ENCODE data around the gene NR1I3. TPM values are rescaled to one million over a fixed set of nuclear protein-coding genes. Genes with fewer than 3 reads are reported as not detected.
A peak's percentile ranks its signal among the peaks of the same experiment; 100 is the strongest.
"Not testable (repeated sequence)": the region's sequence is repeated elsewhere in the genome, so short reads cannot be mapped to it uniquely, and the experiment has no call there.

Gene NR1I3
- total and polyA plus RNA-seq, 3 donors from 2014 or later, result 0.31 to 0.68 (median 0.57) TPM

DNA sequence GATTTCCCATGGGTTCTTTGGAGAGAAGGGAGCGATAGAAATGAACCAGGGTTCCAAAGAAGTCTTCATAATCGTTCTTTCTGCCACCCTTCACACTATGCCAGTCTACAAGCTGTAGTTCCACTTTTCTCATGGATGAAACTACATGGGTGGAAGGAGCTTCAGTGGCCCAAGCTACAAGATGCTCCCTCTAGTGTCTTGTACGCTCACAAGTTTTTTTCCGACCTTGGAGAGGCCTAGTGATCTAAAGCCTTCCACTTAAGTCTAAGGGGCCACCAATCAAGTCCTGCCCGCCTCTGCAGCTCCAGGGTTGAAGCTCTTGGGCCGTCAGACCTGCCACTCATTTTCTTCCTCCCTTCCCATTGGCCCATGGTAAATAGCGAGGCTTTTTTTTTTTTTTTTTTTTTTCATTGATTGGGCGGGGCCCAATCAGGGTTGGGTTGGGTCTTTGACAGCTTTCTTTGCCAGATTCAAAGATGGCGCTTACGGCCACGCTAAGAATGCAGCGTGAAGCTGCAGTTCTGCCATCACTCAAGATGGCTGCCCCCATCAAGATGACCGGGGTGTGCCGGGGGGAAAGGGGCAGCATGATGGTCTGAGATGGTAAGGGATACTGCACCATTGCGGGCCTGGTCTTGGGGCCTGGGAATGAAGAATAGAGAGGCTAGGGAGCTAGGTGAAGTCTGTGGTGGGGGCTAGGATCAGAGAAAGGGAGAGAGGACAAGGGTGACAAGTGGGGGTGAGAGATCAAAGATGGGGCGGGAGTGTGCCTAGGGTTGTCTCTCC is 12.3 kb downstream of the NR1I3 start, which contains the start of gene TOMM40L:
Gene TOMM40L (plus strand): TSS at position 527 of the 786 bp plus-strand sequence. CDS start 430 bp downstream, outside the sequence.
- Histone ChIP-seq H3K36me3 (ENCODE audit: low read depth, missing control alignments) (no peaks in the 10 kb centered on the region), H3K4me1 (peaks cover 15% of the 10 kb centered on the region), H3K27me3 (no peaks in the 10 kb centered on the region), H3K9me3 (no peaks in the 10 kb centered on the region), H3K4me3 (peak within 1 kb of the TSS; percentile 52 to 65), H3K27ac (peak within 1 kb of the TSS in 1 of 2 donors; percentile 16)
- intact Hi-C loops (cut with DNase I; ENCODE audit: low total_unique reads), result no loop called here
- TF ChIP-seq, protein P1, sequence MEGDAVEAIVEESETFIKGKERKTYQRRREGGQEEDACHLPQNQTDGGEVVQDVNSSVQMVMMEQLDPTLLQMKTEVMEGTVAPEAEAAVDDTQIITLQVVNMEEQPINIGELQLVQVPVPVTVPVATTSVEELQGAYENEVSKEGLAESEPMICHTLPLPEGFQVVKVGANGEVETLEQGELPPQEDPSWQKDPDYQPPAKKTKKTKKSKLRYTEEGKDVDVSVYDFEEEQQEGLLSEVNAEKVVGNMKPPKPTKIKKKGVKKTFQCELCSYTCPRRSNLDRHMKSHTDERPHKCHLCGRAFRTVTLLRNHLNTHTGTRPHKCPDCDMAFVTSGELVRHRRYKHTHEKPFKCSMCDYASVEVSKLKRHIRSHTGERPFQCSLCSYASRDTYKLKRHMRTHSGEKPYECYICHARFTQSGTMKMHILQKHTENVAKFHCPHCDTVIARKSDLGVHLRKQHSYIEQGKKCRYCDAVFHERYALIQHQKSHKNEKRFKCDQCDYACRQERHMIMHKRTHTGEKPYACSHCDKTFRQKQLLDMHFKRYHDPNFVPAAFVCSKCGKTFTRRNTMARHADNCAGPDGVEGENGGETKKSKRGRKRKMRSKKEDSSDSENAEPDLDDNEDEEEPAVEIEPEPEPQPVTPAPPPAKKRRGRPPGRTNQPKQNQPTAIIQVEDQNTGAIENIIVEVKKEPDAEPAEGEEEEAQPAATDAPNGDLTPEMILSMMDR (IDR thresholded peaks at IDR 0.05), result peak; percentile 35 to 66 (median 35)
- no peak for TF ChIP-seq POLR2A (IDR thresholded peaks at IDR 0.05)
- peak; percentile 97 for DNase-seq
- 2 to 5% methylated on average over 16 of the region's 16 CpGs for WGBS, 2 donors

DNA sequence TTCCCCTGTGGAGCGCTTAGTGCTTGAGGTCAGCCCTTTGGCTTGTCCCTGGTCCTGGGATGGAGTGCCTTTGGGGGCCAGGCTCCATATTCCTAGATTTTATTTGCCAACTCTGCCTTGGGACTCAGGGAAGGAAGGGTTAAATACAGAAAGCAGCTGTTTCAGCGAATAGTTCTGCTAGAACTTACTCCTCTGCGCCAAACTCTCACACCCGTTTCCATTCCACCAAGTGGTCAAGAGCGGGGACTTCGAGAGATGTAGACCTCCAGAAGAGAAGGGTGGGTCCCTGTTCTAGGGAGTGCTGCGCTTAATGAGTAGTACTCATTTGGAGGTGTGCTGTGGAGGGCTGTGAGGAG is 12.8 kb downstream of the NR1I3 start:
- DNase-seq, result no peak
- Histone ChIP-seq H3K36me3 (ENCODE audit: low read depth, missing control alignments) (no peaks in the 10 kb centered on the region), H3K4me1 (peaks cover 15% of the 10 kb centered on the region), H3K27ac (no peak overlapping the region), H3K27me3 (no peaks in the 10 kb centered on the region), H3K9me3 (no peaks in the 10 kb centered on the region), H3K4me3 (no peak overlapping the region)
- 38 to 45% methylated on average over 7 of the region's 7 CpGs for WGBS, 2 donors
- TF ChIP-seq, protein P1 (IDR thresholded peaks at IDR 0.05), result no peak
- no peak for TF ChIP-seq POLR2A (IDR thresholded peaks at IDR 0.05)
- intact Hi-C loops (cut with DNase I; ENCODE audit: low total_unique reads), result no loop called here

DNA sequence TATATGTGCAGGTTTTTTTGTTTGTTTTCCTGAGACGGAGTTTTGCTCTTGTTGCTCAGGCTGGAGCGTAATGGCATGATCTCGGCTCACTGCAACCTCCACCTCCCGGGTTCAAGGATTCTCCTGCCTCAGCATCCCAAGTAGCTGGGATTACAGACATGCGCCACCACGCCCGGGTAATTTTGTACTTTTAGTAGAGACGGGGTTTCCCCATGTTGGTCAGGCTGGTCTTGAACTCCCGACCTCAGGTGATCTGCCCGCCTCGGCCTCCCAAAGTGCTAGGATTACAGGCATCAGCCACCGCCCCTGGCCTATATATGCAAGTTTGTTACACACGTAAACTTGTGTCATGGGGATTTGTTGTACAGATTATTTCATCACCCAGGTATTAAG is 13.3 kb downstream of the NR1I3 start:
- H3K27me3 ChIP-seq; H3K4me3 ChIP-seq; DNase-seq; H3K36me3 ChIP-seq (ENCODE audit: low read depth, missing control alignments); intact Hi-C loops (cut with DNase I; ENCODE audit: low total_unique reads); H3K9me3 ChIP-seq; H3K27ac ChIP-seq: not testable (repeated sequence)
- WGBS, 2 donors, result 84 to 86% methylated on average over 13 of the region's 13 CpGs
- H3K4me1 ChIP-seq, result peaks cover 15% of the 10 kb centered on the region

DNA sequence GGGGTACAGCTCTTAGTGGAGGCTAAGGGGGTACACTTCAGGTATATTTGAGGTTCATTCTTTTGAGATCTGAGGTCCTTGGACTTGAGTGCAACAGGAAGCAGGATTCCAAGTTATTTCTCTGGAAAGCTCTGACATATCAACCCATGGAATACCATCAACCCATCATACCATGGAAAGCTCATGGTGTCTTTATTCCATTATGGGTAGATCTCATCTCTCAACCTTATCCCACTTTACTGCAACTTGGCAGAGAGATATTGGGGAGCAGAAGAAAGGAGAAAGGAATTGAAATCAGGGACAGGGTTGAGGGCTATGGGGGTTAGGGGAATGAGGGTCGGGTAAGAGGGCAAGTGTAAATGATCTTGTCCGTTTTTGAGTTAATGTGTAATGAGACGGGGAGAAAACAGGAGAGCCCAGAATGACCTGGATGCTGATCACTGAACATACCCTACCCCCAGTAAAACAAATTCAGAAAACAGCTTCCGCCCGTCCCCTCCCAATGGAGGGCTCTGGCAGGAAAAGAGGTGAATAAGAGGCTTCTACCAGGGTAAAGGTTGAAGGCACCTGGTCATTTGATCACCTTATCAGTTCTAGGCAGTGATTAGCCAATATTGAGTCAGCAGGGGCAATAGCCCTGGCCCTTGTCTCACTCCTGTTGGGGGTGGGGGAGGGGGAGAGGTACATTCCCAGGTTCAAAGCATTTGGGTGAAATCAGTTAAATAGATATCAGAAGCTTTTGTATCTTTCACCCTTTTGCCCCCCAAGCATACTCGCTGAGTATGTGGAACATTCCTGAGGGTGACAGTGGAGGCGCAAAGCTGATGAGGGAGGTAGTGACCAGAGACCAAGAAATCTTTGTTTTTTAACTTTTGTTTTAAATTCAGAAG is 14.0 kb downstream of the NR1I3 start:
- DNase-seq, result no peak
- 88 to 96% methylated on average over 7 of the region's 7 CpGs for WGBS, 2 donors
- no peak overlapping the region for H3K4me3 ChIP-seq
- H3K27me3 ChIP-seq, result no peaks in the 10 kb centered on the region
- intact Hi-C loops (cut with DNase I; ENCODE audit: low total_unique reads), result no loop called here
- H3K27ac ChIP-seq, result no peak overlapping the region
- no peaks in the 10 kb centered on the region for H3K36me3 ChIP-seq (ENCODE audit: low read depth, missing control alignments)
- peaks cover 15% of the 10 kb centered on the region for H3K4me1 ChIP-seq
- no peak for TF ChIP-seq POLR2A (IDR thresholded peaks at IDR 0.05)
- TF ChIP-seq, protein P1 (IDR thresholded peaks at IDR 0.05), result no peak
- no peaks in the 10 kb centered on the region for H3K9me3 ChIP-seq
